CD4-positive, alpha-beta T cell treated with Interleukin-6 at 100 ng/mL for 8 hours (primary cell): ENCODE measurements around the gene DAB2.
"Not testable (repeated sequence)": the region's sequence is repeated elsewhere in the genome, so short reads cannot be mapped to it uniquely, and the experiment has no call there.

Experiments used
- DNase-seq: peaks from one replicate; pipeline ENCODE4 v3.0.0-alpha.2; 2020; ENCODE audit warnings: mixed read lengths, low spot score

The DAB2 gene

GRCh38 chr5:39340506-39340905, 84.3 kb downstream of the DAB2 start:
- no peak for DNase-seq

DNA sequence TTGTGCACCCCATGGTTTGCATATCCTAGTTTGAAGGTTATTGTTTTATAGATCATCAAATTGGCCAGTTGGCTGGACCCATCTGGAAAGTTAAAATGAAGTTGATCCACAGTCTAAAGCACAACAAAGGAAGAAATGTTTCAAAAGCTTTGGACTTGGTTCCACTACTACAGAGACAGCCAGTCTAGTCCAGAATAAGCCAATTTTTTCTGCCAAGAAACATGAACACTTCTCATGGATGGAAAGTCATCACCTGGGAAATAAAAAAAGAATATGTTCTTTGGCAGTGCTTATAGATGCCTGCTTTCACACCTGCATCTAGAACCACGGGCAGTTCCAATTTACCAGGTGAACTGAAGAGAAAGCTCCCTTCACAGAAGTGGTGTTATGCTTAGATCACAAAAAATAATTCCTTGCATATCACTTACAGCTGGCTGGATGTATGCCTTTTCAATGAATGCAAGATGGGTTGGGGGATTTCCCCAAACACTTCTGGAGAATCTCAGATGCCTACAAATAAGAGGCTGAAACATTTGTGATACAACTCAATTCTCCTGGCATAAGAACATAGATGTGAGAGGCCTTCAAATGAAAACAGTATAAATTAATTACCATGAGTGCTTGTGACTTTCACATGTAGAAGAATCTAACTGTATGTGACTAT, 87.4 kb downstream of the DAB2 start:
- DNase-seq, result no peak

- not testable (repeated sequence) for DNase-seq
Observed at GRCh38 chr5:39334296-39334695, 90.5 kb downstream of the DAB2 start.

- DNase-seq, result no peak
Observed at GRCh38 chr5:39333104-39333503, 91.7 kb downstream of the DAB2 start.

GRCh38 chr5:39331861-39332381, 92.9 kb downstream of the DAB2 start:
- no peak for DNase-seq

DNA sequence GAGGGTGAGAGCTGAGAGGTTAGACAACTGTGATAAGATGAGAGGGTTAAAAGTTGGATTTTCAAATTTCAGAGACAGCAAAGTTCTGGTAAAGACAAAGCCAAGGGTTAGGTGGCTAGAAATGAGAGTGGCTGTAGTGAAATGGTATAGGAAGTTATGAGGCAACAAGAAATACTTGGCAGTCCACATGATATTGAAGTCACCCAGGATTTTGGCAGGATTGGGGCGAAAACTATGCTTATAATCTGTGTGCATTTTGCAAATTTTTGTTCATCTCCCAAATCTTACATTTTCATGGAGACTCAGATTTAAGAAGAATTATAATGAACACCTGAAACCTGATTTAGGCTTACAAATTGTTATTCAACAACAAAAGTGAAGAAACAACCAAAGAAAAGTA, 96.0 kb downstream of the DAB2 start:
- no peak for DNase-seq

- DNase-seq, result no peak
Observed at GRCh38 chr5:39323542-39323941, 101.2 kb downstream of the DAB2 start.
